ENCODE measurements around the gene NLGN1. TPM values are rescaled to one million over a fixed set of nuclear protein-coding genes. Genes with fewer than 3 reads are reported as not detected.

Gene NLGN1
- total RNA-seq, 4 donors from 2014 or later = 21.6 to 50.7 (median 30.4) TPM

DNA sequence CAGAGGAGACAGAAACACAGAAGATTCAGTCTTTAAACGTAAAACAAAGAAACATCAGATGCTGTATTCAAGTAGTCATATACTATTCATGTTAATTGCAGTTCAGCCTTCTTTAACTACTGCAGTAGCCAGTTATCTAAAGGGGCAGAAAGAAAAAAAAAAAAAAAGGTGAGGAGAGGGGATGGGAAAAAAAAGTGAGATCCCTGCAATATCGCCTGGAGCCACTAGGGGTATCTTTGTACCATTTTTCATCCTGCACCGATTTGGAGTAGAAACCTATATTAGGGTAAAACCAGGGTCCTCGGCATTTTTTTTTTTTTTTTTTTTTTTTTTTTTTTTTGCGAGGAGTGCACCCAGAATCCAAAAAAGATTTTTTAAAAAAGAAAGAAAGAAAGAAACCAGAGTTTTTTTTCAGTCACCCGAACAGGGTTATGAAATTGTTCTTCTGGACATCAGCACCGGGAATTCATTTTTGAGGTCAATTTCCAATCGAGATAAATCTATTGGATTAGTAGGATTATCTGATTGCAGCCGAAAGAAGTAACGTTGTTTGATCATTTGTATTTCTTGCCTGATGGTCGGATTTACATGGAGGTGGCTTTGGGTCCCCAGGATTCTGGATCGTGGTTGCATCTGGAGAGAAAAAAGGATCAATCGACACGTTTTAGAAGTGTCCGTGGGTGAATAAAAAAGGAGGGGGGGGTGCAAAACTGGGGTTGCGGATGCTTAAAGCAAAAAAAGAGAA, 186.7 kb downstream of the NLGN1 start:
- no peaks in the 10 kb centered on the region for H3K27me3 ChIP-seq
- no peaks in the 10 kb centered on the region for H3K36me3 ChIP-seq
- DNase-seq (ENCODE audit: low spot score in 2 of 2) = peak in 1 of 2 donors; percentile 45
- H3K27ac ChIP-seq = peak overlapping the region in 1 of 4 donors; percentile 21
- H3K9me3 ChIP-seq = no peaks in the 10 kb centered on the region
- 5% methylated on average over 16 of the region's 16 CpGs for WGBS, 2 donors
- TF ChIP-seq POLR2A (IDR thresholded peaks at IDR 0.05) (no peak), EP300 (IDR thresholded peaks at IDR 0.05) (no peak)
- TF ChIP-seq, protein P1, sequence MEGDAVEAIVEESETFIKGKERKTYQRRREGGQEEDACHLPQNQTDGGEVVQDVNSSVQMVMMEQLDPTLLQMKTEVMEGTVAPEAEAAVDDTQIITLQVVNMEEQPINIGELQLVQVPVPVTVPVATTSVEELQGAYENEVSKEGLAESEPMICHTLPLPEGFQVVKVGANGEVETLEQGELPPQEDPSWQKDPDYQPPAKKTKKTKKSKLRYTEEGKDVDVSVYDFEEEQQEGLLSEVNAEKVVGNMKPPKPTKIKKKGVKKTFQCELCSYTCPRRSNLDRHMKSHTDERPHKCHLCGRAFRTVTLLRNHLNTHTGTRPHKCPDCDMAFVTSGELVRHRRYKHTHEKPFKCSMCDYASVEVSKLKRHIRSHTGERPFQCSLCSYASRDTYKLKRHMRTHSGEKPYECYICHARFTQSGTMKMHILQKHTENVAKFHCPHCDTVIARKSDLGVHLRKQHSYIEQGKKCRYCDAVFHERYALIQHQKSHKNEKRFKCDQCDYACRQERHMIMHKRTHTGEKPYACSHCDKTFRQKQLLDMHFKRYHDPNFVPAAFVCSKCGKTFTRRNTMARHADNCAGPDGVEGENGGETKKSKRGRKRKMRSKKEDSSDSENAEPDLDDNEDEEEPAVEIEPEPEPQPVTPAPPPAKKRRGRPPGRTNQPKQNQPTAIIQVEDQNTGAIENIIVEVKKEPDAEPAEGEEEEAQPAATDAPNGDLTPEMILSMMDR (IDR thresholded peaks at IDR 0.05) = peak; percentile 38 to 68 (median 54)
- H3K4me3 ChIP-seq = peak overlapping the region; percentile 25 to 57 (median 45)
- peaks cover 0 to 6% (median 0%) of the 10 kb centered on the region in 4 donors for H3K4me1 ChIP-seq

DNA sequence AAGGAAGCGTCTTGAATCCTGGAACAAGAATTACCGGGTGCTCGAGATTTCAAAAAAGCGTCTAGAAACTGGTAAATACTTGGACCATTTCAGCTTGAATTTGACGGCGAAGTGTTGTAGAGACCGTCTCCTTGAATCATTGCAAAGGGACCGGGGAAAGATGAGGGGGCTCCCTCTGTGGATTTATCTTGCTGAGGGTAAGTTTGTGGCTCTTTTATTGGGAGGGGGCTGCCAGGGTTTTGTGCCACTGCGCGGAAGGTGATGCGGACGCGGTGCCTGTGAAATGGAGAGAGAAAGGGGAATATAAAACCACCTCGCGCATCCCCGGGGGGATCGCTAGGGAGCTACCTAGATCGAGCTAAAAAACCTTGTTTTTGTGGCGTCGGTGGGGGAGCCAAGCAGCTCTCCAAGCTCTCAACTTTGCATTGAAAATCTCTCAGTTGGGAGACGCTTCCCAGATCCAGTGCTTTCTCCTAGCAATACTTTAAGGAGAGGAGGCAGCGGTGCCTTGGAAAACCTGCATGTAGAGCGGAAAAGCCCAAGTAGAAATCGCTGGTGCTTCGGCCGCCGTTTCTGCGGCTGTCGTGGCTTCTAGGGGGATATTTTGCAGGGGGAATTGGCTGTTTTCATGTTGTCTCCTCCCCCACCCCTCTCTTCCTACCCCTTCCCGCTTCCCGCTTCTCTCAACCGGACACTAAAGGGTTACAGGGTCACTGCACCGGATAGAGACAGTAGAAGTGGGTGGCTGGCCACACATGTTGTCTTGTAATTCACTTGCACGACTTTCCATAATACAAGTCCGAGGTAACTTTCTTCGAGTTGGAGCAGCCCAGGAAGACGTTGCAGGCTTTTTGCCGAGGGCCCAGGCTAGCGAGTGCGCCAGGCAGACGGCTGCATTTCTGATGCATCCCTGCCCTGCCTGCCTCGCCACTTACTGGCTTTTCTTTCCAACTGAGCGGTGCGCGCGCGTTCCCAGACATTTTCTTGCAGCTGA, 187.6 kb downstream of the NLGN1 start:
- peak overlapping the region in 1 of 4 donors; percentile 21 for H3K27ac ChIP-seq
- 2 to 3% methylated on average over 44 to 47 of the region's 47 CpGs for WGBS, 2 donors
- TF ChIP-seq, protein P1 (IDR thresholded peaks at IDR 0.05) = no peak
- peak in 1 of 2 donors; percentile 11 for TF ChIP-seq EP300 (IDR thresholded peaks at IDR 0.05)
- peak overlapping the region; percentile 25 to 57 (median 45) for H3K4me3 ChIP-seq
- H3K36me3 ChIP-seq = no peaks in the 10 kb centered on the region
- H3K4me1 ChIP-seq = peaks cover 0 to 6% (median 0%) of the 10 kb centered on the region in 4 donors
- DNase-seq (ENCODE audit: low spot score in 2 of 2) = peak; percentile 16 to 17
- no peaks in the 10 kb centered on the region for H3K27me3 ChIP-seq
- H3K9me3 ChIP-seq = no peaks in the 10 kb centered on the region

DNA sequence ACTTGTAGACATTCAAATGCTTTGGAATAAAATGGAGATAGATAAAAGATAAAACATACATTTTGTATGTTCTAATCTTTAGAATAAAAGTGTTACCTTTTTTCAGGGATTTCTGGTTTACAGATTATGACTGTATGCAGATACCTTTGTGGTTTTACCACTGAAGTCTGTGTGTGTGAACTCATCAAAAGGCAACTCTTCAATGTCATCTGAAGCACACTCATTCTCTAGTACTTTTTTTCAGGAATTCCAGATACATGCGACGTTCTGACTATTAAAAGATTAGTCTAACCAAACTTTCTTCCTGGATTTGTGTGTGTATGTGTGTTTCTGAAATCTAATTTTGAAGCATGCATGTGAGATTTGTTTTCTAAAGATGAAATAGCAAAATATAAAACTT, 188.6 kb downstream of the NLGN1 start:
- H3K27ac ChIP-seq = no peak overlapping the region
- TF ChIP-seq POLR2A (IDR thresholded peaks at IDR 0.05) (no peak), EP300 (IDR thresholded peaks at IDR 0.05) (no peak)
- TF ChIP-seq, protein P1 (IDR thresholded peaks at IDR 0.05) = no peak
- 59 to 72% methylated on average over 2 of the region's 2 CpGs for WGBS, 2 donors

DNA sequence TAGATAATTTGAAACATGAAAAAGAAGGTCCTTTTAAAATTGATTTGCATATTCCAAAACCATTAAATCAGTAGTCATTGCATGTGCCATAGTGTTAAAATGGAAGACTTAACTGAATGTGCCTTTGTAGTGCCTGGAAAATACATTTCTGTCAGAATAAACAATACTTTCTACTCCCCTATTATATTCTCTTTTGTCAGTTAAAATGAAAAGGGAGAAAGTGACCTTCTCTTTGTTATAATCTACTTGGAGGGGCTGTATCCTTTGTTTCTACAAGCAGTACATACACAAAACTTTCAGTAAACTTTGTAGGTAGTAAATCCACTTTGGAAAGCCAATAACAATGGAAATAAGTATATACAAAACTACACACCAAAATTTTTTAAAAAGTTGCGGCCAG, 189.5 kb downstream of the NLGN1 start:
- no peaks in the 10 kb centered on the region for H3K36me3 ChIP-seq
- no peak for DNase-seq (ENCODE audit: low spot score in 2 of 2)
- H3K4me3 ChIP-seq = no peak overlapping the region
- no peaks in the 10 kb centered on the region for H3K9me3 ChIP-seq
- H3K27ac ChIP-seq = no peak overlapping the region
- TF ChIP-seq, protein P1 (IDR thresholded peaks at IDR 0.05) = no peak
- TF ChIP-seq EP300 (IDR thresholded peaks at IDR 0.05) = no peak
- no peak for TF ChIP-seq POLR2A (IDR thresholded peaks at IDR 0.05)
- 94 to 96% methylated on average over 1 of the region's 1 CpG for WGBS, 2 donors
- H3K4me1 ChIP-seq = peaks cover 0 to 6% (median 0%) of the 10 kb centered on the region in 4 donors
- H3K27me3 ChIP-seq = no peaks in the 10 kb centered on the region

More for the DNA sequence above, 188.6 kb downstream of the NLGN1 start:
- DNase-seq (ENCODE audit: low spot score in 2 of 2) = no peak
- no peaks in the 10 kb centered on the region for H3K36me3 ChIP-seq
- no peak overlapping the region for H3K4me3 ChIP-seq
- no peaks in the 10 kb centered on the region for H3K27me3 ChIP-seq
- H3K4me1 ChIP-seq = peaks cover 0 to 6% (median 0%) of the 10 kb centered on the region in 4 donors
- no peaks in the 10 kb centered on the region for H3K9me3 ChIP-seq
